Activated CD4-positive, alpha-beta T cell treated with anti-CD3 and anti-CD28 coated beads, Interleukin-2, Interleukin-4, amounts not matched to agents 100 ng/mL and 50 ng/mL, durations not matched to agents 16 hours and 8 hours (primary cell): ENCODE measurements around the gene IQSEC3.
"Not testable (repeated sequence)": the region's sequence is repeated elsewhere in the genome, so short reads cannot be mapped to it uniquely, and the experiment has no call there.

Experiments
- DNase-seq: peaks from one replicate; pipeline ENCODE4 v3.0.0-alpha.2; 2020; ENCODE audit warnings: low spot score

IQSEC3 gene

GRCh38 chr12:52902-53734, 13.4 kb upstream of the IQSEC3 start:
- DNase-seq, result not testable (repeated sequence)

DNA sequence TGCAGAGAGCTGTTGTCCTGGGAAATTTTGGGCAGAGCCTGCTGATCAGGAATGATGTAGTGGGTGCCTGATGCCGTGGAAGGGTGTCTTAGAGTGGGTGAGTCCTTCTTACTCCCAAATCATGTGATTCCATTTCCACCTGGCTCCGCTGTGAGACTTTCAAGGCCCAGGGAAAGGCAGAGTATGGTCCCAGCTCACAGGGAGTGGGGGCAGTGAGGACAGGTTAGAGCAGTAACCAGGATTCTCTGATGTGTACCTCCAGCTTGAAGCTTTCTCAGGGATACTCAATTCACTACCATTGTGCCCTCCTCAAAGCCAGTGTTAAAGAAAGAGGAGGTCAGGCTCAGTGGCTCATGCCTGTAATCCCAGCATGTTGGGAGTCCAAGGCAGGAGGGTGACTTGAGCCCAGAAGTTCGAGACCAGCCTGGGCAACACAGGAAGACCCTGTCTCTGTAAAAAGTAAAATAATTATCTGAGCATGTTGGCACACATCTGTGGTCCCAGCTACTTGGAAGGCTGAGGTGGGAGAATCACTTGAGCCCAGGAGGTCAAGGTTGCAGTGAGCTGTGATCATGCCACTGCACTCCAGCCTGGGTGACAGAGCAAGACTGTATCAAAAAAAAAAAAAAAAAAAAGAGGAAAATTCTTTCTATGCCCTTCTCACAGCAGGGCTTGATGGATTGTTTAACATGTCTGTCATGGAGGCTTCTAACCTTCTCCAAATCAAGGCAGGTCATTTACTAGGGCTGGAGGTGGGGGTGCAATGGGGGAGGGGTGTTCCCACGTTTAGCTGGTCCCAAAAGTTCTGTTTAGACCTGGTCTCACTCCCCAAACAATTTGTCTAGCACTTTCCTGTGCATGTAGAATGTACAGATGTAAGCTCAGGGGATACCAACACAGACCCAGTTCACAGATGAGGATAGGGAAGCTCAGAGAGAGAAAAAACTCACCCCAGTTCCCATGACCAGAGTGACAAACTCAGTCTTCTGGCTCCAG, 12.5 kb upstream of the IQSEC3 start:
- no peak for DNase-seq

- no peak for DNase-seq
Measured at GRCh38 chr12:54750-55535, 11.6 kb upstream of the IQSEC3 start.

- no peak for DNase-seq
Measured at GRCh38 chr12:56683-57346, 9.8 kb upstream of the IQSEC3 start.

GRCh38 chr12:57539-57938, 9.0 kb upstream of the IQSEC3 start:
- no peak for DNase-seq

- no peak for DNase-seq
Measured at GRCh38 chr12:58832-59231, 7.7 kb upstream of the IQSEC3 start.

DNA sequence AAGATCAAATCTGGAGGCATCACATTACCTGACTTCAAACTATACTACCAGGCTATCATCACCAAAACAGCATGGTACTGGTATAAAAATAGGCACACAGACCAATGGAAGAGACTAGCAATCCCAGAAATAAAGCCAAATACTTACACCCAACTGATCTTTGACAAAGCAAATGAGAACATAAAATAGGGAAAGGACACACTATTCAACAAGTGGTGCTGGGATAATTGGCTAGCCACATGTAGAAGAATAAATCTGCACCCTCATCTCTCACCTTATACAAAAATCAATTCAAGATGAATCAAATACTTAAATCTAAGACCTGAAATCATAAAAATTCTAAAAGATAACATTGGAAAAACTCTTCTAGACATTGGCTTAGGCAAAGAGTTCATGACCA, 4.7 kb upstream of the IQSEC3 start:
- DNase-seq, result not testable (repeated sequence)

- not testable (repeated sequence) for DNase-seq
Measured at GRCh38 chr12:65491-66063, 990 bp upstream of the IQSEC3 start.

- DNase-seq, result not testable (repeated sequence)
Measured at GRCh38 chr12:66782-67504, 376 bp downstream of the IQSEC3 start.

GRCh38 chr12:69677-70076, 3.1 kb downstream of the IQSEC3 start:
- DNase-seq, result not testable (repeated sequence)

DNA sequence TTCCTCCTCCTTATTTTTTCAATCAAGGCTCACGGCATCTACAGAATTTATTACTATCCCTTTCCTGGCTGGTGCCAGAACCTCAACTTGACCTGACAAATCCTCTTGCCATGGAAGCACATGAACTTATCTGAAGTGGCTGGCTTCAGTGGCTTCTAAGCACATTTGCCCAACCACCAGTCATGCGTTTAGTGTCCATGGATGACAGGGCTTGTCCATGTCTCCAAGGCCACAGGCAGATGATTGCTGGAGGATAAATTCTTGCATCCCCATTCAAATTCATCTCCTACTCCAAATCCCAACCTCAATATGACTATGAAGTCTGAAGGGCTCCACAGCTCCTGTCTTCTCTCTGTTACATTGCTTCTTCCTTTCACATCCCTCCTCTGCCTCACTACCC, 4.0 kb downstream of the IQSEC3 start:
- DNase-seq, result not testable (repeated sequence)

- DNase-seq, result not testable (repeated sequence)
Measured at GRCh38 chr12:72018-72417, 5.5 kb downstream of the IQSEC3 start.

GRCh38 chr12:74420-75190, 8.0 kb downstream of the IQSEC3 start:
- DNase-seq, result not testable (repeated sequence)

DNA sequence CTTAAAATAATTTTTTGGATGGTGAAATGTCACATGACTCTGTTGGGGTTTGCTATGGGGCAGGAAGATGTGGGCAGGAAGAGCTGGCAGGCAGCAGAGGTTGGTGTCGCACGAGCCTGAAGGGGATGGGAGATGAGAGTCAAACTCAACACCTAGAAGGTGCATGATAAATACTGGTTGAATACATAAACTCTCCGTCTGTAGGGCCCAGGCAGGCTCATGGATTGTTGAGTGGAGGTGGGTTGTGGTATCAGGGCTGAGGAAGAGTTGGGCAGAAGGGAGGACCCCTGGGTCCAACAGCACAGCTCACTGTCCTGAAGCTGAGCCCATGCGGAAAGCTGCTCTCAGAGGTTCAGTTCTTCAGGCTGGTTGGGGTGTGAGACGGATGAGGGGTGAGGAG, 9.0 kb downstream of the IQSEC3 start:
- DNase-seq, result not testable (repeated sequence)

DNA sequence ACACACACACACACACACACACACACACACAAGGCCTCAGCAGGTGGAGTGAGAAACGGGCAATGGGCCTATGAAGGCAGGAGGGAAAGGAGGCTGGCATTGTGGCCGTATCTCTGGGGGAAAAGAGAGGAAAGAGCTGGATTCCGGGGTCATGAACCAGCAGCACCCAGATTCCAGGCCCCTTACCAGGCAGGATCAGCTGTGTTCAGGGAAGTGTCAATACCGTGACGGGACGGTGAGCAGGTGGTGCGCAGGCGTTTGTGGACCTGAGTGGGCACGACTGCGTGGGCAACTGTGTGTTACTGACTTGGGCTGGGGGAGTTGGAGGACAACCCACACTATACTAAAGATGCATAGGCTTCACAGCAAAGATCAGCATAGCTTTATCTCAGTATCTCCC, 9.5 kb downstream of the IQSEC3 start:
- not testable (repeated sequence) for DNase-seq

GRCh38 chr12:76551-76950, 10.0 kb downstream of the IQSEC3 start:
- not testable (repeated sequence) for DNase-seq

GRCh38 chr12:77101-77719, 10.6 kb downstream of the IQSEC3 start:
- not testable (repeated sequence) for DNase-seq

- DNase-seq, result not testable (repeated sequence)
Measured at GRCh38 chr12:77769-78383, 11.3 kb downstream of the IQSEC3 start.

GRCh38 chr12:78981-79380, 12.4 kb downstream of the IQSEC3 start:
- DNase-seq, result no peak
